ENCODE results near the gene PLXDC1.

PLXDC1 gene

GRCh38 chr17:39094607-39095308, 56.7 kb downstream of the PLXDC1 start:
- DNase-seq: no peak

GRCh38 chr17:39092692-39093230, 58.7 kb downstream of the PLXDC1 start:
- DNase-seq: no peak

- DNase-seq: no peak
These were observed 60.4 kb downstream of the PLXDC1 start for GRCh38 chr17:39090908-39091665.

GRCh38 chr17:39090400-39090799, 61.0 kb downstream of the PLXDC1 start:
- DNase-seq: no peak

- no peak for DNase-seq
These were observed 66.9 kb downstream of the PLXDC1 start for GRCh38 chr17:39084558-39084957.

- DNase-seq: no peak
These were observed 68.2 kb downstream of the PLXDC1 start for GRCh38 chr17:39083270-39083669.

GRCh38 chr17:39082482-39082881, 69.0 kb downstream of the PLXDC1 start:
- DNase-seq: no peak

GRCh38 chr17:39081851-39082250, 69.6 kb downstream of the PLXDC1 start:
- no peak for DNase-seq

GRCh38 chr17:39080421-39081078, 70.9 kb downstream of the PLXDC1 start:
- DNase-seq: no peak

GRCh38 chr17:39079836-39080235, 71.6 kb downstream of the PLXDC1 start:
- no peak for DNase-seq

- DNase-seq: no peak
These were observed 73.6 kb downstream of the PLXDC1 start for GRCh38 chr17:39077866-39078265.

GRCh38 chr17:39077252-39077651, 74.2 kb downstream of the PLXDC1 start:
- DNase-seq: no peak

- DNase-seq: no peak
These were observed 76.8 kb downstream of the PLXDC1 start for GRCh38 chr17:39074676-39075075.

- DNase-seq: no peak
These were observed 77.5 kb downstream of the PLXDC1 start for GRCh38 chr17:39073916-39074315.

GRCh38 chr17:39073353-39073752, 78.1 kb downstream of the PLXDC1 start:
- DNase-seq: no peak

GRCh38 chr17:39071573-39071972, 79.9 kb downstream of the PLXDC1 start:
- no peak for DNase-seq

GRCh38 chr17:39069114-39069756, 82.2 kb downstream of the PLXDC1 start:
- no peak for DNase-seq

- DNase-seq: no peak
These were observed 86.6 kb downstream of the PLXDC1 start for GRCh38 chr17:39064819-39065218.

- no peak for DNase-seq
These were observed 87.1 kb downstream of the PLXDC1 start for GRCh38 chr17:39064374-39064773.

GRCh38 chr17:39063681-39064069, 87.8 kb downstream of the PLXDC1 start:
- no peak for DNase-seq

GRCh38 chr17:39062846-39063680, 88.4 kb downstream of the PLXDC1 start:
- DNase-seq: no peak

GRCh38 chr17:39058524-39058923, 92.9 kb downstream of the PLXDC1 start:
- no peak for DNase-seq
